ENCODE results near the gene KLF11. TPM values are rescaled to one million over a fixed set of nuclear protein-coding genes. Genes with fewer than 3 reads are reported as not detected.

Gene KLF11
- total and polyA plus RNA-seq, 9 of the 15 experiments (the other 6 are each of a cell fraction or from before 2014, with no cell fraction given), result 2.1 to 13.4 (median 6.5) TPM

GRCh38 chr2:10058251-10059015 is 15.1 kb downstream of the KLF11 start (continued):
- TF ChIP-seq NBN (IDR thresholded peaks at IDR 0.05; ENCODE audit: low read depth), result no peak
- 0 out of 2 replicates have a peak, but pooled peaks have one; percentile 15 for TF ChIP-seq DEAF1 (CRISPR knock-in tag; IDR thresholded peaks at IDR 0.05)
- no peak for TF ChIP-seq ZNF584 (CRISPR knock-in tag; IDR thresholded peaks at IDR 0.05; ENCODE audit: low read depth)
- TF ChIP-seq TAL1 (IDR thresholded peaks at IDR 0.05), result no peak
- no peak for TF ChIP-seq SNAPC5 (CRISPR knock-in tag; IDR thresholded peaks at IDR 0.05)
- TF ChIP-seq STAG1 (CRISPR knock-in tag; IDR thresholded peaks at IDR 0.05; ENCODE audit: borderline replicate concordance), result no peak; the same call in 1 of the 2 replicates
- peak; percentile 34 to 62 for TF ChIP-seq RAD21 (CRISPR knock-in tag; conservative IDR thresholded peaks at IDR 0.05 in 1 of 2, IDR thresholded peaks at IDR 0.05 in 1 of 2)
- no peak for TF ChIP-seq HNRNPUL1 (IDR thresholded peaks at IDR 0.05; ENCODE audit: low read length)
- TF ChIP-seq MITF (IDR thresholded peaks at IDR 0.05), result no peak
- TF ChIP-seq CTCF (IDR thresholded peaks at IDR 0.05 in 2 of 3, conservative IDR thresholded peaks at IDR 0.05 in 1 of 3; ENCODE audit: insufficient read depth in 2 of 3, low read depth in 1 of 3, low read length in 3 of 3), result peak; percentile 46 to 53 (median 49); a peak in 4 of 6 replicates
- TF ChIP-seq MEF2A (IDR thresholded peaks at IDR 0.05; ENCODE audit: control insufficient read depth, low read depth, low read length), result no peak
- TF ChIP-seq ID3 (CRISPR knock-in tag; IDR thresholded peaks at IDR 0.05), result no peak
- no peak for TF ChIP-seq ID3 (tag; IDR thresholded peaks at IDR 0.05)
- no peak for TF ChIP-seq SNRNP70 (optimal IDR thresholded peaks at IDR 0.05; ENCODE audit: low read depth, low read length)
- TF ChIP-seq BRCA1 (IDR thresholded peaks at IDR 0.05), result no peak
- TF ChIP-seq BRCA1 (CRISPR knock-in tag; IDR thresholded peaks at IDR 0.05), result no peak
